ENCODE results near the gene CNKSR3.

DNA sequence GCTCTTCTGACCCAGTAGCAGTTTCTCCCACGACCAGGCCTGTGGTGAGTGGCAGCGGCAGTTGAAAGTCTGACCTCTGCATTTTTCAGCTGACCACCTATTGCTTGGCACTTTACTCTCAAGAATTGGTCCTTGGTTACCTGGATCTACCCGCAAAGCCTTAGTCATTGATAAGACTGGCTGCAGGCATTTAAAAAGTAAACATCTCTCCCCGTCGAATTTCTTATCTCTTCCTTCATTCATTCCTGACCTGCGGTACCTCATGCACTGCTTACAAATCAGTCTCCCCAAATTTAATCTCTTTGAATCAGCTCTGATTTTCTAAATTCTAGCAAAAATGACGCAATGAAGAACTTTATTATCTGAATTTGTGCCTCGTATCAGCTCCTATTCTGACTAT is 127.7 kb downstream of the CNKSR3 start:
- TF ChIP-seq, protein P1, sequence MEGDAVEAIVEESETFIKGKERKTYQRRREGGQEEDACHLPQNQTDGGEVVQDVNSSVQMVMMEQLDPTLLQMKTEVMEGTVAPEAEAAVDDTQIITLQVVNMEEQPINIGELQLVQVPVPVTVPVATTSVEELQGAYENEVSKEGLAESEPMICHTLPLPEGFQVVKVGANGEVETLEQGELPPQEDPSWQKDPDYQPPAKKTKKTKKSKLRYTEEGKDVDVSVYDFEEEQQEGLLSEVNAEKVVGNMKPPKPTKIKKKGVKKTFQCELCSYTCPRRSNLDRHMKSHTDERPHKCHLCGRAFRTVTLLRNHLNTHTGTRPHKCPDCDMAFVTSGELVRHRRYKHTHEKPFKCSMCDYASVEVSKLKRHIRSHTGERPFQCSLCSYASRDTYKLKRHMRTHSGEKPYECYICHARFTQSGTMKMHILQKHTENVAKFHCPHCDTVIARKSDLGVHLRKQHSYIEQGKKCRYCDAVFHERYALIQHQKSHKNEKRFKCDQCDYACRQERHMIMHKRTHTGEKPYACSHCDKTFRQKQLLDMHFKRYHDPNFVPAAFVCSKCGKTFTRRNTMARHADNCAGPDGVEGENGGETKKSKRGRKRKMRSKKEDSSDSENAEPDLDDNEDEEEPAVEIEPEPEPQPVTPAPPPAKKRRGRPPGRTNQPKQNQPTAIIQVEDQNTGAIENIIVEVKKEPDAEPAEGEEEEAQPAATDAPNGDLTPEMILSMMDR (IDR thresholded peaks at IDR 0.05; ENCODE audit: low read depth, low read length): no peak
- no peak for TF ChIP-seq EZH2phosphoT487 (IDR thresholded peaks at IDR 0.05; ENCODE audit: low read depth)

All from OCI-LY3 (cell line).